Inferior parietal cortex (tissue), 1 donor: ENCODE data around the gene MAGEA6.
"Not testable (repeated sequence)": the region's sequence is repeated elsewhere in the genome, so short reads cannot be mapped to it uniquely, and the experiment has no call there.

ENCODE experiments used
- DNase-seq: peaks from one replicate; pipeline ENCODE4 v3.0.0-alpha.2; 2016; ENCODE audit errors: extremely low spot score

The MAGEA6 gene, protein sequence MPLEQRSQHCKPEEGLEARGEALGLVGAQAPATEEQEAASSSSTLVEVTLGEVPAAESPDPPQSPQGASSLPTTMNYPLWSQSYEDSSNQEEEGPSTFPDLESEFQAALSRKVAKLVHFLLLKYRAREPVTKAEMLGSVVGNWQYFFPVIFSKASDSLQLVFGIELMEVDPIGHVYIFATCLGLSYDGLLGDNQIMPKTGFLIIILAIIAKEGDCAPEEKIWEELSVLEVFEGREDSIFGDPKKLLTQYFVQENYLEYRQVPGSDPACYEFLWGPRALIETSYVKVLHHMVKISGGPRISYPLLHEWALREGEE

DNA sequence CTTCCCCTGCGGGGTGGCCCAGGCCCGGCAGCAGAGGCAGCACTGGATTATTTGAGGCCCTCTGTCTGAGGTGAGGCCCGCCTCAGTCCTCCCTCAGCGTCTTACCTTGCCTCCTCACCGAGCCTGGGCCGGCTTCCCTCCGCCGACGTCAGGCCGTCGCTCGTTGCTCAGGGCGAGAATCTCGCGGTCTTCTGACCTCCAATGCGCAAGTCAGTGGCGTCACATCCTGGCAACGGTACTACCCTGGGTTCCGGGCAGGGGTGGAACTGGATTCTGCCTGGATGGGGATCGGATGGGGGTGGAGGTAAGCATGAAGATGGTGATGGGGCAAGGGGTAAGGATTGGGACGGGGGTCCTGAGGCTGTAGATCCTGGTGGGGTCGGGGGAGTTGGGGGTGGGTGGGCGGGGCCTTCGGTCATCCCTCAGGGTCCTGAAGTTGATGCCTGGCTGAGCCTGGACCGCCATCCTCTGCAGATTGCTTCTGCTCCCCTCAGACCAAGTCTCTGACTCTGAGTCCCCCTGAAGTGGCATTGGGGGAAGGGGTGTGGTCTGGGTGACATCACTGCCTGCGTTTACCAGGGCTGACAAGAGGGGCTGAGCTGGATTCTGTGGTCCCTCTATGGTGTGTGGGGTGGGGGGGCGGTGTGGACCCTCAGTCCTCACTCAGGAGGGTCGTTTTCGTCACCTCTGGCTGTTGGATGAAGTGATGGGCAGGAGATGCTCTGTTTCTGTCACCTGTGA lies at the start of gene MAGEA6:
Gene MAGEA6 (minus strand): TSS at position 141 of the 741 bp plus-strand sequence. CDS start 2,039 bp downstream, outside the sequence.
- not testable (repeated sequence) for DNase-seq

DNA sequence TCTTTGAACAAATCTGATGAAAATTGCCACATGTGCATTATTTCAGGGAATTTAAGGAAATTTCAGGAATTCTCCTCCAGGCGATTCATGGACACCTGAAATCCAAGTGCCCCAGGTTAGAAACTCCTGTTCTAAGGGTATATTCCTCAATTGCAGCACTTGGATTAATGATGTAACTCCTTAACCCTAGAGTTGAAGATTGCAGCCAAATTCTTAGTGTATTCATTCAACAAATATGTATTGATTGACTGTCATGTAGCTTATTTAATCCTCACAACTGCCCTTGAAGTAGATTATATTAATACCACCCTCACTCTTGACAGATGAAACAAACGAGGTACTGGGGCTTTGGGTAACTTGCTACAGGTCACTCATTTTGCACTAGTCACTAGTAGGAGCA lies 49.8 kb upstream of the MAGEA6 start:
- DNase-seq, result no peak

DNA sequence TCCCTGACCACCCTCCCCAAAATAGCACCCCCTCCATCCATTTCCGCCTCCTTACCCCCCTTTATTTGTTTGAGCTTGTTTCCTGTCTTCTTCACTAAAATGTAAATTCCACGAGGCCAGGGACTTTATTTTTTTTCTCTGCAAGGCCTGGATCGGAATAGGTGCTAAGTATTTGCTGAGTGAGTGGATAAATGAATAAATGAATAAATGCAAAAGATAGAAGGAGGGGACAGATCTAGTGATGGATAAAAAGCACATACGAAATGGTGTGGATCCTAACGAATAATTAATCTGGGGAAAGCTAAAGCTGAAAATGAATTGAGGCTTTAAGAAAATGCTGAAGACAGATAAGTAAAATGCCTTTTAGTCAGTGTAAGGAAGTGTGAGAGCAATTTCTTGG lies 48.9 kb upstream of the MAGEA6 start:
- DNase-seq, result no peak

DNA sequence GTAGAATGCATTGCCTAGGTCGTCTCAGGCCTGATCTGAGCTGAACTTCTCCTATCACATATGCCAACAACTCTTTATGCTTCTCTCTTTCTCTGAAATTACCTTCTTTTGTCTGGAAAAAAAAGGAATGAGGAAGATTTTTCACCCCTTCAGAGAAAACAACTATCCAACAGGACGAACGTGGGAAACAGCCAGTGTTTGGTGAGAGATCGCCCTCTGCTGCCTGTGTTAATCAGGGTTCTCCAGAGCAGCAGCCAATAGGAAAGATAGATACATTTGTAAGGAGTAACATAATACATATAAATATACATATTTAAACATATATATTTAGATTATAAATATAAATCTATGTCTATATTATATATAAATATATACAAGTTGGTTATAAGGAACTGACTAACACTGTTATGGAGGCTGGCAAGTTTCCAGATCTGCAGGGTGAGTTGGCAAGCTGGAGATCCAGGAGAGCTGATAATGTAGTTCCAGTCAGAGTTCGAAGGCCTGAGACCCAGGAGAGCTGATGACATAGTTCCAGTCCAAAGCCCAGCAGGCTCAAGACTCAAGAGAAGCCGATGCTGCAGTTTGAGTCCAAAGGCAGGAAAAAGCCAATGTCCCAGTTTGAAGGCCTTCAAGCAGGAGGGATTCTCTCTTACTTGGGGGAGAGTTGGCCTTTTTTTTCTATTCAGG lies 47.7 kb upstream of the MAGEA6 start:
- peak; percentile 39 for DNase-seq

DNA sequence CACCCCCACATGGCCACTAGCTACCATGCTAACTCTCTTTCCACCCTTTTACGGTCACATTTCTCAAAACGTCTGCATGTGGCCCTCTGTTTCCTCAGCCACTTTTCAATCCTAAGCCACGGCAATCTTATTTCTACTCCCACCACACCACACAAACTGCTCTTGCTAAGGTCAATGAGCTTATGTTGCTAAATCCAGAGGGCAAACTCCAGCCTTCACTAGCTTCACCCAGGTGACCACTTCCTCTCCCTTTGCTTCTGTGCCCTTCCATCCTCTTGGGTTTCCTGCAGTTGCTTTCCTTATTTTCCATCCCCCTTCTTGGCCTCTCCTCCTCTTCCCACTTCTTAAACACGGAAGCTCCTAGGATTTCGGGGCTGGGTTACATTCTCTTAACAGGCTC lies 44.6 kb upstream of the MAGEA6 start:
- DNase-seq, result no peak

DNA sequence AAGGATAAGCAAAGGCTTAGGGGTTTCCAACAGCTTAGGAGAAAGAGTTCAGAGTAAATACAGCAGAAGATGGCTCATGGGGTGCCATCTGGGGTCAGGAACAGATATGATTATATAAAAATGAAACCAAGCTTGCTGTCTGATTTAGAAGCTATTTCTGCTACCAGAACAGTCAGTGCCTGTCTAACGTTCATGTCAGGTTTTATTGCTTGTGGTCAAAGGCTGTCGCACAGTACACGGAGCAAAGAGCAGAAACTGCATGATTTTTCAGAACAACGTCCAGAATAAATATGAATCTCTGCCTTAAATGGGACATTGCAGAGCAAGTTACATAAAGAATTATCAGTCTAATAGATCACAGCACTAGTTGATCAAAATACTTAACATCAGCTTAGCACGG lies 43.7 kb upstream of the MAGEA6 start:
- DNase-seq, result no peak

DNA sequence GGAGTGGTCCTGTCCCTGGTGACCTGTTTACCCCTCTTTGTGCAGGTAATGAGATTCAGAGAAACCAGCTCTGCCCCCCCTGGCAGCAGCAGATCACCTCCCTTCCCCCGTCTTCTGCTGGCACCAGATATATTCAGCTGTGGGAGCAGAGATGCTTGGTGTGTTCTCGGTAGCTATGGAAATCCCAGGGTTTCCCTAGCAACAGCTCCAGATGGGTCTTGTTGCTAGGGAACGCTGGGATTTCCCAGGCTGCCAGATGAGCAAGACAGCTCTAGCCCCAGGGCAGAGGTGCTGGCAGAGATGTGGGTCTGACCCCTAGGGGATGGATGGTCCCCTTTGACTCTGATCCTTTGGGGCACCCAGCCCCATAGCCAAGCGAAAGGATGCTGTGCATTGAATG lies 40.9 kb upstream of the MAGEA6 start:
- DNase-seq, result peak; percentile 19

DNA sequence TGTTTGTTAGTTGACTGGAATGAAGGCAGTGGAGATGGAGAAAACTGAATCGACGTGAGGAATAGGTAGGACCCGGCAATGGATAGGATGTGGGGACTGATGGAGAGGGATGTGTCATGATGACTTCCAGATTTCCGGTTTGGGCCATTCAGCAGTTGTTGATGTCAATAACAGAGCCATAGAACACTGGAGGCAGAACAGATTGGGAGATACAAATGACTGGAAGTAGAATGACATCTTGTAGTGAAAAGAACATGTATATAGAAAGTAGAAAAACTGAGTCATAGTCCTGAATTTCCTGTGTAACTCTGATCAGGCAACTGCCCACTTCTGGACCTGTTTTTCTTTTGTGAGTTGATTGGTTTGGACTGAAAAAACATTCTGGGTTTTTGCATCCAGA lies 36.5 kb upstream of the MAGEA6 start:
- no peak for DNase-seq

DNA sequence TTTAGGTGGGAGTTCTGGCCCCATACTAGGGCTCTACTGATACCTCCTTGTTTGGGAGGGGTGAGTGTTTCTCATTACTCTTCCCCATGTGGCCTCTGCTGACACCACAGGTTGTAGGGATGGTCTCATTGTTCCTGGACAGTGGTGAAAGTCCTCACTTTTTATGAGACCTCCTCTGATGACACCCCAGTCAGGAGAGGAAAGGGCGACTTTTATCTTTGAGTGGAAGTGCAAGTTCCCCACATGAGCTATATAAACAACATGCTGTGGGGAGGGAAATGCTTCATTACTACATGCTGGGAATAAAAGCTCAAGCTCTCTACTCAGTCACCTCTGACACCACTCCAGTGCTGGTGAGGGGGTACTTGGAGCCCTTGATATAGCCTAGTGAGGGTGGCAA lies 29.5 kb upstream of the MAGEA6 start:
- DNase-seq, result no peak

DNA sequence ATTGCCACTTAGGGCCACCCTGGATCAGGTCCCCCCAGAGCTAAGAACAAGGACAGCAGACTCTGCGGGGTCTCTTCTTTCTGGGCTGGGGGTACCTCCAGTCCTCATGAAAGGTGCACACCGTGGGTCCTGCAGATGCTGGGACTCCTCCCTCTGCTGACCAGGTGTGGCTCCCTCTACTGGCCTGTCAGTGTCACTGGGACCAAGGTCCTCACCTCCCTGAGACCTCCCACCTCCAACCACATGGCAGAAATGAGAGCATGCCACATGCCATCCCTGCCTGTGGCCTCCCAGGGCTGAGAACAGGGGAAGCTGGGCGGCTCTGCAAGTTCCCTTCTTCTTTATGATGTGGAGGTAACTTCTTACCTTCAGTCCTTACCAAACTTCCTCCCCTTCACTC lies 17.6 kb upstream of the MAGEA6 start:
- DNase-seq, result not testable (repeated sequence)

DNA sequence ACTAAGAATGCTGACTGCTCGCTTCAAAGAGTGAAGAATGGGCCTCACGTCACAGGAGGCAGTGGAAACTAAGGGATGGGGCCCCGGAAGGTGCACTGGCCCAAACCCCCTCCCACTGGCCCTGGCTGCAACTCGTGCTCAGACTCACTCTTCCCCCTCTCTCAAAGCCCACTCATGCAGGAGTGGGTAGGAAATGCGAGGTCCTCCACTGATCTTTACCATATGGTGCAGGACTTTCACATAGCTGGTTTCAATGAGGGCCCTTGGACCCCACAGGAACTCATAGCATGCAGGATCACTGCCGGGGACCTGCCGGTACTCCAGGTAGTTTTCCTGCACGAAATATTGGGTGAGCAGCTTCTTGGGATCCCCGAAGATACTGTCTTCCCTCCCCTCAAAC lies 2.9 kb downstream of the MAGEA6 start:
- DNase-seq, result not testable (repeated sequence)

DNA sequence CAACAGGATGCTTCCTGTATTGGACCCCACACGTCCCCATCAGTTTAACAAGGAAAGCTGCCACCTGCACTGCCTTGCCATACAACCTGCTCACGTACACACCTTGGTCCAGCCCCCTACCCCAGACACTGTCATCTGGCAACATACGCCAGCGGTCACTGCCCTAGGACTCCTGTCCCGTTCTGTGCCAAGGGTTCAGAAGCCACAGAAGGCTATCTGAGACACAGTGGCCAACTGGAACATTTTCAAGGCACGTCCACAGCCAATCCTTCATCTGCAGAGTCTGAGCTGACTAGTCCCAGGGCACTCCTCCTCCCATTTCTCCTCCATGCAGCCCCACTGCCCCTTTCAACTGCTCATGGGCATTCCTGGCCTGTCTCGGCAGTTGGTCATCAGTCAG lies 7.9 kb downstream of the MAGEA6 start:
- not testable (repeated sequence) for DNase-seq

DNA sequence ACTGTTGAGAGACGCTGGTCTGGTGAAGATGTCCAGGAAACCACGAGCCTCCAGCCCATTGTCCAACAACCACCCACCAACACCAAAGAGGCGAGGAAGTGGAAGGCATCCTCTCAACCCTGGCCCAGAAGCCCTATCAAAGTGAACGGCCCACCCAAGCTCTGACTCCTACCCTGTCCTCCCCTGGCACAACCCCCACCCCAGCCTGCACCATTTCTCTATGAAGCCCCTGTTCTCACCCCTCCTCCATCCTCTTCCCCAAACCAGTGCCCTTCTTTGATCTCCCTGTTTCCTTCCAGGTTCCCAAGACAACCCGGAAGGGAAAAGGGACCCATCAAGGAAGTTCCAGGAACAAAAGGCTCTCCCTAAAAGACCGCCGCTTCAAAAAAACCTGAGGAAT lies 9.9 kb downstream of the MAGEA6 start:
- DNase-seq, result not testable (repeated sequence)

DNA sequence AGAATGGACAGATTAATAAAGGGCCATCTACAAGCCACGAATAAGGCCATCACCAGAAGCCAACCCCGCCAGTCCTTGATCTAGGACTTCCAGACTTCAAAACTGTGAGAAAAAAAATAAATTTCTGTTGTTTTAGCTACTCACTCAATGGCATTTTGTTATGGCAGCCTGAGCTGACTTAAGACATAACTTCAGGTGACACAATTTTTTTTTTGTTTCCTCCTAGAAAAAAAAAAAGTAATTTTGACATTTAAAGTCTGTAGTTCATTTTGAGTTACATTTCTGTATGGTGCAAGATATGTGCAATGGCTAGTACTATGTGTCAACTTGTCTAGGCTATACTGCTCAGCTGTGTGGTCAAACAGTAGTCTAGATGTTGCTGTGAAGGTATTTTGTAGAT lies 10.6 kb downstream of the MAGEA6 start, which contains the start of gene CSAG3:
Gene CSAG3 (plus strand): TSS at position 301 of the 400 bp plus-strand sequence.
- not testable (repeated sequence) for DNase-seq

DNA sequence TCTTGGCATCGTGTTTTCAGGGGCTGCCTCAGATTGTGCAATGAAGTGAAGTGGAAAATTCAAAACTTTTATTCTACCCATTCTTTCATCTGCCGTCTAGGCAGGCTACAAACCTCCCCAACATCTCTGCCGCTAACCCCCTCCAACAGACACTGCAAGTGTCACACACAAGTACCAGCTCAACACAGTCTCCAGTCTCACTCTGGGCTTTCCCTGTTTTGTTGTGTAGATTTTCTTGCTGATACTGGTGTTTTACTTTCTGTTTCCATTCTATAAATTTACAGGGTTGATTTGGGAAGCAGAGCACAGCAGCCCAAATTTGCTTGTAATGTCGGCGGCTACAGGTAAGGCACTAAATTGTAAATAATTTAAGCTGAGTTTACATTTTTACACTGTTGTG lies 14.6 kb downstream of the MAGEA6 start:
- DNase-seq, result not testable (repeated sequence)

DNA sequence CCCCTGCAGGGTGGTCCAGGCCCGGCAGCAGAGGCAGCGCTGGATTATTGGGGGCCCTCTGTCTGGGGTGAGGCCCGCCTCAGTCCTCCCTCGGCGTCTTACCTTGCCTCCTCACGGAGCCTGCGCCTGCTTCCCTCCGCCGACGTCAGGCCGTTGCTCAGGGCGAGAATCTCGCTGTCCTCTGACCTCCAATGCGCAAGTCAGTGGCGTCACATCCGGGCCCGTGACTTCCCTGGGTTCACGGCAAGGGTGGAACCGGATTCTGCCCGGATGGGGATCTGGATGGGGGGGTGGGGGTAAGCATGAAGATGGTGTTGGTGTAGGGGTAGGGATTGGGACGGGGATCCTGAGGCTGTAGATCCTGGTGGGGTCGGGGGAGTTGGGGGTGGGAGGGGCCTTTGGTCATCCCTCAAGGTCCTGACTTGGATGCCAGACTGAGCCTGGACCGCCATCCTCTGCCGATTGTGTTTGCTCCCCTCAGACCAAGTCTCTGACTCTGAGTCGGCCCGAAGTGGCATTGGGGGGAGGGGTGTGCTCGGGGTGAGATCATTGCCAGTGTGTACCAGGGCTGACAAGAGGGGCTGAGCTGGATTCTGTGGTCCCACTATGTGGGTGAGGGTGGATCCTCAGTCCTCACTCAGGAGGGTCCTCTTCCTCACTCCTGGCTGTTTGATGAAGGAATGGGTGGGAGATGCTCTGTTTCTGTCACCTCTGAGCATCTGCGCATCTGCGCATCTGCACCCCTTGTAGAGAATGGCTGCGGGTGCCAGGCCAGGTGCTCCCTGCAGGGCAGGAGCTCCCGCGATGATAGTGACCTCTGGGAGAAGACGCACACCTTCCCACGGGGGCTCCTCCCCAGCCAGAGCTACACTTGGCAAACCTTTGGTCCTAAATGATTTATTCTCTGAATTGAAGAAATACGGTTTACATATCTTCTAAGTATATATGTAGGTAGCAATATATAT lies 15.5 kb downstream of the MAGEA6 start, which contains the start of gene MAGEA2:
Gene MAGEA2 (minus strand): TSS at position 157 of the 965 bp plus-strand sequence. CDS start 2,479 bp downstream, outside the sequence.
- not testable (repeated sequence) for DNase-seq

DNA sequence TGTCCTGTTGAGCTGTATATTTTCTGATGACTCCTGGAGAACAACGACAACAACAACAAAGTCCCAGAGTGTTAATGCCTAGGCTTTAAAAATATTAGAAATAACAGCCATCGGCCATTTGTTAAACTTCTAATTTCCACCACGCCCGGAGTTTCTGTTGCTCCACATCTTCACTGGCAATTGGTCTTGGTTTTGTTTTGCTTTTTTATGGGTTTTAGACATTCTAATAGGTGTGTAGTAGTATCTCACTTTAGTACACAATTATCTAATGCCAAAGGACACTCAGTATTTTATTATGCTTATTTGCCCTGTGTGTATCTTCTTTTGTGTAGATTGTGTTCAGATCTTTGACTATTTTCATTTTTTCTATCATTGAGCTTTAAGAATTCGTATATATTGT lies 30.9 kb downstream of the MAGEA6 start:
- DNase-seq, result no peak

DNA sequence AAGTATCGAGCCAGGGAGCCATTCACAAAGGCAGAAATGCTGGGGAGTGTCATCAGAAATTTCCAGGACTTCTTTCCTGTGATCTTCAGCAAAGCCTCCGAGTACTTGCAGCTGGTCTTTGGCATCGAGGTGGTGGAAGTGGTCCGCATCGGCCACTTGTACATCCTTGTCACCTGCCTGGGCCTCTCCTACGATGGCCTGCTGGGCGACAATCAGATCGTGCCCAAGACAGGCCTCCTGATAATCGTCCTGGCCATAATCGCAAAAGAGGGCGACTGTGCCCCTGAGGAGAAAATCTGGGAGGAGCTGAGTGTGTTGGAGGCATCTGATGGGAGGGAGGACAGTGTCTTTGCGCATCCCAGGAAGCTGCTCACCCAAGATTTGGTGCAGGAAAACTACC lies 33.0 kb downstream of the MAGEA6 start:
- DNase-seq, result not testable (repeated sequence)

DNA sequence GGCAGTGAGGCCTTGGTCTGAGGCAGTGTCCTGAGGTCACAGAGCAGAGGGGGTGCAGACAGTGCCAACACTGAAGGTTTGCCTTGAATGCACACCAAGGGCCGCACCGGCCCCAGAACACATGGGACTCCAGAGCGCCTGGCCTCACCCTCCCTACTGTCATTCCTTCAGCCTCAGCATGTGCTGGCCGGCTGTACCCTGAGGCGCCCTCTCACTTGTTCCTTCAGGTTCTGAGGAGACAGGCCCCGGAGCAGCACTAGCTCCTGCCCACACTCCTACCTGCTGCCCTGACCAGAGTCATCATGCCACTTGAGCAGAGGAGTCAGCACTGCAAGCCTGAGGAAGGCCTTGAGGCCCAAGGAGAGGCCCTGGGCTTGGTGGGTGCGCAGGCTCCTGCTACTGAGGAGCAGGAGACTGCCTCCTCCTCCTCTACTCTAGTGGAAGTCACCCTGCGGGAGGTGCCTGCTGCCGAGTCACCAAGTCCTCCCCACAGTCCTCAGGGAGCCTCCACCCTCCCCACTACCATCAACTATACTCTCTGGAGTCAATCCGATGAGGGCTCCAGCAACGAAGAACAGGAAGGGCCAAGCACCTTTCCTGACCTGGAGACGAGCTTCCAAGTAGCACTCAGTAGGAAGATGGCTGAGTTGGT lies 33.5 kb downstream of the MAGEA6 start:
- no peak for DNase-seq

DNA sequence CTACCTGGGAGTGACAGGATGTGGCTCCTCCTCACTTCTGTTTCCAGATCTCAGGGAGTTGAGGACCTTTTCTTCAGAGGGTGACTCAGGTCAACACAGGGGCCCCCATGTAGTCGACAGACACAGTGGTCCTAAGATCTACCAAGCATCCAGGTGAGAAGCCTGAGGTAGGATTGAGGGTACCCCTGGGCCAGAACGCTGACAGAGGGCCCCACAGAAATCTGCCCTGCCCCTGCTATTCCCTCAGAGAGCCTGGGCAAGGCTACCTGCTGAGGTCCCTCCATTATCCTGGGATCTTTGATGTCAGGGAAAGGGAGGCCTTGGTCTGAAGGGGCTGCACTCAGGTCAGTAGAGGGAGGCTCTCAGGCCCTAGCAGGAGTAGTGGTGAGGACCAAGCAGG lies 34.4 kb downstream of the MAGEA6 start:
- DNase-seq, result no peak
